Activated CD4-positive, alpha-beta T cell treated with anti-CD3 and anti-CD28 coated beads for 1 hour (primary cell): ENCODE measurements around the gene SMARCC2.
A peak's percentile ranks its signal among the peaks of the same experiment; 100 is the strongest.

Experiments
- DNase-seq: peaks from one replicate; pipeline ENCODE4 v3.0.0-alpha.2; 2020

Gene SMARCC2

GRCh38 chr12:56189099-56189917 is at the start of gene SMARCC2:
SMARCC2 (minus strand) TSS chr12:56189483; CDS start chr12:56189461, 22 bp downstream.
- DNase-seq: peak; percentile 74

GRCh38 chr12:56237552-56237951 is 48.3 kb upstream of the SMARCC2 start:
- no peak for DNase-seq

- DNase-seq: no peak
These were observed 47.7 kb upstream of the SMARCC2 start for GRCh38 chr12:56236985-56237384.

- DNase-seq: no peak
These were observed 46.8 kb upstream of the SMARCC2 start for GRCh38 chr12:56236091-56236490.

GRCh38 chr12:56234746-56235436 is 45.6 kb upstream of the SMARCC2 start:
- DNase-seq: no peak

GRCh38 chr12:56231184-56231582 is 41.9 kb upstream of the SMARCC2 start:
- DNase-seq: no peak

GRCh38 chr12:56230432-56231183 is 41.3 kb upstream of the SMARCC2 start:
- DNase-seq: no peak

GRCh38 chr12:56229916-56230431 is 40.7 kb upstream of the SMARCC2 start, which contains the start of gene SLC39A5:
SLC39A5 (plus strand) TSS chr12:56230051; CDS start chr12:56231275, 1,224 bp downstream.
- no peak for DNase-seq

- DNase-seq: no peak
These were observed 39.8 kb upstream of the SMARCC2 start for GRCh38 chr12:56229082-56229481.

GRCh38 chr12:56224954-56225353 is 35.7 kb upstream of the SMARCC2 start:
- DNase-seq: no peak

- DNase-seq: peak; percentile 82
These were observed 34.9 kb upstream of the SMARCC2 start, which contains the start of gene NABP2 for GRCh38 chr12:56224102-56224701. NABP2 (plus strand) TSS chr12:56224342; CDS start chr12:56224857, 515 bp downstream.

- no peak for DNase-seq
These were observed 34.4 kb upstream of the SMARCC2 start for GRCh38 chr12:56223571-56224101.

GRCh38 chr12:56222531-56222895 is 33.2 kb upstream of the SMARCC2 start:
- DNase-seq: no peak

GRCh38 chr12:56221757-56222530 is 32.7 kb upstream of the SMARCC2 start, which contains the start of gene RNF41:
RNF41 (minus strand) TSS chr12:56221922; CDS start chr12:56214047, 7,875 bp downstream.
- peak; percentile 88 for DNase-seq

- DNase-seq: no peak
These were observed 32.0 kb upstream of the SMARCC2 start for GRCh38 chr12:56221232-56221756.

- no peak for DNase-seq
These were observed 31.4 kb upstream of the SMARCC2 start for GRCh38 chr12:56220611-56221231.

- no peak for DNase-seq
These were observed 30.6 kb upstream of the SMARCC2 start for GRCh38 chr12:56219840-56220239.

GRCh38 chr12:56216461-56216860 is 27.2 kb upstream of the SMARCC2 start:
- no peak for DNase-seq

GRCh38 chr12:56213878-56214277 is 24.6 kb upstream of the SMARCC2 start:
- DNase-seq: no peak

GRCh38 chr12:56212361-56212760 is 23.1 kb upstream of the SMARCC2 start:
- DNase-seq: no peak

GRCh38 chr12:56208006-56208405 is 18.7 kb upstream of the SMARCC2 start:
- no peak for DNase-seq
